DOHH2 (cell line): ENCODE data around the gene TMPRSS2.

ENCODE experiments used
- CTCF ChIP-seq: fragments of 200-600 bp; sonication (generic); IDR thresholded peaks from one replicate; pipeline ENCODE4 v1.5.1; 2014; ENCODE audit warnings: antibody characterized with exemption, mild to moderate bottlenecking, low read depth, low read length; ENCODE audit not compliant: poor library complexity, severe bottlenecking
- EZH2phosphoT487 ChIP-seq: fragments of 200-600 bp; sonication (generic); IDR thresholded peaks from 2 replicates; pipeline ENCODE4 v1.6.1; 2017; ENCODE audit warnings: borderline replicate concordance, mild to moderate bottlenecking, antibody characterized with exemption, low read length, moderate library complexity, mixed read lengths

GRCh38 chr21:41497008-41497407, 10.9 kb downstream of the TMPRSS2 start:
- TF ChIP-seq CTCF (no peak), EZH2phosphoT487 (no peak)
